ENCODE results near the gene ST8SIA4.

Gene ST8SIA4

GRCh38 chr5:100761192-100761591, 141.9 kb downstream of the ST8SIA4 start:
- in situ Hi-C loops (cut with HindIII; ENCODE audit: low pct_ligation_motif_present, low sequenced_read_pairs), result no loop called here
- DNase-seq, result peak; percentile 45
- peak overlapping the region; percentile 54 for H3K27ac ChIP-seq
- TF ChIP-seq CTCF (IDR thresholded peaks at IDR 0.05; ENCODE audit: low read depth, low read length, missing control alignments), result no peak
- no peaks in the 10 kb centered on the region for H3K36me3 ChIP-seq (replicated peaks)
- H3K27me3 ChIP-seq (replicated peaks), result no peaks in the 10 kb centered on the region
- no peak overlapping the region for H3K4me3 ChIP-seq (ENCODE audit: low read depth, low read length)

- DNase-seq, result no peak
- in situ Hi-C loops (cut with HindIII; ENCODE audit: low pct_ligation_motif_present, low sequenced_read_pairs), result no loop called here
- no peak for TF ChIP-seq CTCF (IDR thresholded peaks at IDR 0.05; ENCODE audit: low read depth, low read length, missing control alignments)
- Histone ChIP-seq H3K4me3 (ENCODE audit: low read depth, low read length) (no peak overlapping the region), H3K27me3 (replicated peaks) (no peaks in the 10 kb centered on the region), H3K27ac (peak overlapping the region; percentile 15), H3K36me3 (replicated peaks) (no peaks in the 10 kb centered on the region)
Observed at GRCh38 chr5:100760688-100761087, 142.4 kb downstream of the ST8SIA4 start.

- Histone ChIP-seq H3K27ac (no peak overlapping the region), H3K36me3 (replicated peaks) (no peaks in the 10 kb centered on the region), H3K4me3 (ENCODE audit: low read depth, low read length) (no peak overlapping the region), H3K27me3 (replicated peaks) (no peaks in the 10 kb centered on the region)
- TF ChIP-seq CTCF (IDR thresholded peaks at IDR 0.05; ENCODE audit: low read depth, low read length, missing control alignments), result no peak
- in situ Hi-C loops (cut with HindIII; ENCODE audit: low pct_ligation_motif_present, low sequenced_read_pairs), result no loop called here
- DNase-seq, result no peak
Observed at GRCh38 chr5:100758780-100759179, 144.3 kb downstream of the ST8SIA4 start.

- in situ Hi-C loops (cut with HindIII; ENCODE audit: low pct_ligation_motif_present, low sequenced_read_pairs), result no loop called here
- DNase-seq, result no peak
- H3K27ac ChIP-seq, result no peak overlapping the region
- no peaks in the 10 kb centered on the region for H3K27me3 ChIP-seq (replicated peaks)
- no peaks in the 10 kb centered on the region for H3K36me3 ChIP-seq (replicated peaks)
- no peak for TF ChIP-seq CTCF (IDR thresholded peaks at IDR 0.05; ENCODE audit: low read depth, low read length, missing control alignments)
- no peak overlapping the region for H3K4me3 ChIP-seq (ENCODE audit: low read depth, low read length)
Observed at GRCh38 chr5:100758306-100758705, 144.8 kb downstream of the ST8SIA4 start.

- TF ChIP-seq CTCF (IDR thresholded peaks at IDR 0.05; ENCODE audit: low read depth, low read length, missing control alignments), result no peak
- DNase-seq, result no peak
- in situ Hi-C loops (cut with HindIII; ENCODE audit: low pct_ligation_motif_present, low sequenced_read_pairs), result no loop called here
- Histone ChIP-seq H3K27me3 (replicated peaks) (no peaks in the 10 kb centered on the region), H3K27ac (no peak overlapping the region), H3K4me3 (ENCODE audit: low read depth, low read length) (no peak overlapping the region), H3K36me3 (replicated peaks) (no peaks in the 10 kb centered on the region)
Observed at GRCh38 chr5:100757618-100758017, 145.5 kb downstream of the ST8SIA4 start.

Measured in brain microvascular endothelial cell (primary cell).